Measurements from ENCODE around the gene TNFSF13.

- no peak for TF ChIP-seq CTCF (IDR thresholded peaks at IDR 0.05)
- TF ChIP-seq ZFX (IDR thresholded peaks at IDR 0.05; ENCODE audit: borderline replicate concordance): no peak
These were observed 3.7 kb downstream of the TNFSF13 start for GRCh38 chr17:7562208-7562605.

Measured in 22Rv1 (cell line).